Fibroblast of lung (primary cell): ENCODE data around the gene KRTAP13-1.

Experiments
- EZH2 ChIP-seq: IDR thresholded peaks from 2 replicates; pipeline ENCODE4 v1.5.1; 2012; ENCODE audit warnings: low read length, control low read depth, mild to moderate bottlenecking; ENCODE audit errors: missing control alignments
- TF ChIP-seq, protein P1 (sequence below), 2 donors: IDR thresholded peaks in 1 of 2; conservative IDR thresholded peaks in 1 of 2; 1 replicate in 1 of 2; 2 replicates in 1 of 2; pipeline ENCODE4 v1.5.1; 2011 to 2012; ENCODE audit warnings: low read length in 2 of 2, control low read depth in 1 of 2, inconsistent platforms in 1 of 2, low read depth in 1 of 2, mild to moderate bottlenecking in 1 of 2

DNA sequence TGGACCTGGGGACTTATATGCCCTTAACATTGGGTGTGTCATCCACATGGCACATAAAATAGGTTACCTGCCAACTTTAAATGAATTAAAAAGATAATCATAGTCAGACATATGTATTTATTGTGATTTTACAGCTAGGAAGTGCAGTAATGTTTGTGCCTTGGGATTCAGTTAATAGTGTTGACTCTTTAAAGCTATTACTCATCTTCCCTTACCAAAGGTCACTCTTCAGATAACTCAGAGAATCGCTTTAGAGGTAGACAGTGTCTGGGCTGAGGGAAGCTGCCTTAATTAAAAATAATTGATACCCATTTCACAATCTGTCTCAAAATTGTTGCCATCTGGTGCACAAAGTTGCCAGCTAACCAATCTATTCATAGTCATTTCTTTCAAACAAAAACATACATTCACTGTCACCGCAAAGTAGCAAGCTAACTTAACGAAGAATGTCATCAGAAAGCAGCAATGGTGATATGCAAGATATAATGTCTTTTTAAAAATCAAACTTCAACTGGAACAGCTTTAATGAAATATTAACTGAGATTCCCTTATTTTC is 41.3 kb downstream of the KRTAP13-1 start:
- TF ChIP-seq EZH2: no peak
- TF ChIP-seq, protein P1, sequence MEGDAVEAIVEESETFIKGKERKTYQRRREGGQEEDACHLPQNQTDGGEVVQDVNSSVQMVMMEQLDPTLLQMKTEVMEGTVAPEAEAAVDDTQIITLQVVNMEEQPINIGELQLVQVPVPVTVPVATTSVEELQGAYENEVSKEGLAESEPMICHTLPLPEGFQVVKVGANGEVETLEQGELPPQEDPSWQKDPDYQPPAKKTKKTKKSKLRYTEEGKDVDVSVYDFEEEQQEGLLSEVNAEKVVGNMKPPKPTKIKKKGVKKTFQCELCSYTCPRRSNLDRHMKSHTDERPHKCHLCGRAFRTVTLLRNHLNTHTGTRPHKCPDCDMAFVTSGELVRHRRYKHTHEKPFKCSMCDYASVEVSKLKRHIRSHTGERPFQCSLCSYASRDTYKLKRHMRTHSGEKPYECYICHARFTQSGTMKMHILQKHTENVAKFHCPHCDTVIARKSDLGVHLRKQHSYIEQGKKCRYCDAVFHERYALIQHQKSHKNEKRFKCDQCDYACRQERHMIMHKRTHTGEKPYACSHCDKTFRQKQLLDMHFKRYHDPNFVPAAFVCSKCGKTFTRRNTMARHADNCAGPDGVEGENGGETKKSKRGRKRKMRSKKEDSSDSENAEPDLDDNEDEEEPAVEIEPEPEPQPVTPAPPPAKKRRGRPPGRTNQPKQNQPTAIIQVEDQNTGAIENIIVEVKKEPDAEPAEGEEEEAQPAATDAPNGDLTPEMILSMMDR (conservative IDR thresholded peaks at IDR 0.05 in 1 of 2, IDR thresholded peaks at IDR 0.05 in 1 of 2; ENCODE audit: low read depth in 1 of 2, low read length in 2 of 2): no peak
